K562 (cell line): ENCODE data around the gene ASCL3. TPM values are rescaled to one million over a fixed set of nuclear protein-coding genes. Genes with fewer than 3 reads are reported as not detected.

Source experiments
- MYC ChIP-seq, 2 experiments: fragments of 250-450 bp in 1 of 2; sonication (Bioruptor Pico) in 1 of 2; IDR thresholded peaks; 2 replicates each; pipeline versions ENCODE4 v1.5.1 to v1.6.1; 2012 to 2021; ENCODE audit warnings: low read depth in 2 of 2, borderline replicate concordance in 1 of 2, improper control_type of control experiment in 1 of 2, low read length in 1 of 2, mild to moderate bottlenecking in 1 of 2, moderate library complexity in 1 of 2
- polyA plus RNA-seq, 8 experiments: library from polyadenylated mRNA; depleted of rRNA in 4 of 8; stranded (reverse) in 5 of 8; unstranded in 3 of 8; fragments of >200 nt; fragmentation: Nextera tagmentation in 2 of 8; fragmentation: Illumina TruSeq in 1 of 8; extraction: Ambion mirVana in 2 of 8; extraction: Trizol in 1 of 8; gene quantifications; 2 replicates each; pipeline versions ENCODE4 v1.2.1 to v1.2.3, GENCODE V29; 2011 to 2014; ENCODE audit warnings: inconsistent platforms in 1 of 8, missing spikeins in 1 of 8
- total RNA-seq, 7 experiments: library from RNA; depleted of rRNA in 6 of 7; stranded (reverse); fragments of >200 nt in 6 of 7; fragmentation: Illumina TruSeq in 2 of 7; extraction: Trizol in 2 of 7; gene quantifications; 2 replicates each; pipeline versions ENCODE4 v1.2.1 to v1.2.3, GENCODE V29; 2011 to 2021; ENCODE audit warnings: low replicate concordance in 1 of 7
- TF ChIP-seq, protein P1 (sequence below), 2 experiments: IDR thresholded peaks in 1 of 2; conservative IDR thresholded peaks in 1 of 2; 2 replicates each; pipeline ENCODE4 v1.6.1; 2016; ENCODE audit warnings: low read depth in 2 of 2, mild to moderate bottlenecking in 1 of 2, missing compliant biosample characterization in 1 of 2, missing genetic modification characterization in 1 of 2, moderate library complexity in 1 of 2
- TF ChIP-seq, protein P2 (sequence below): fragments of 250-450 bp; sonication (Bioruptor Pico); IDR thresholded peaks from 2 replicates; pipeline ENCODE4 v1.8.0; 2022; ENCODE audit warnings: moderate library complexity, mild to moderate bottlenecking, inconsistent platforms
- TF ChIP-seq, protein P3 (sequence below): fragments of 450-650 bp; IDR thresholded peaks from 2 replicates; pipeline ENCODE4 v1.6.1; 2016; ENCODE audit warnings: low read depth, mild to moderate bottlenecking, moderate library complexity
- TF ChIP-seq, protein P4 (sequence below), 2 experiments: fragments of 450-650 bp in 1 of 2; sonication (generic) in 1 of 2; formaldehyde crosslinking in 1 of 2; IDR thresholded peaks in 1 of 2; conservative IDR thresholded peaks in 1 of 2; 2 replicates each; pipeline versions ENCODE4 v1.6.1 to v1.8.1; 2016 to 2023; ENCODE audit warnings: mild to moderate bottlenecking in 2 of 2, moderate library complexity in 2 of 2, inconsistent platforms in 1 of 2, missing genetic modification reagents in 1 of 2

Gene ASCL3
- total and polyA plus RNA-seq, 9 of the 15 experiments (the other 6 are each of a cell fraction or from before 2014, with no cell fraction given): not detected

DNA sequence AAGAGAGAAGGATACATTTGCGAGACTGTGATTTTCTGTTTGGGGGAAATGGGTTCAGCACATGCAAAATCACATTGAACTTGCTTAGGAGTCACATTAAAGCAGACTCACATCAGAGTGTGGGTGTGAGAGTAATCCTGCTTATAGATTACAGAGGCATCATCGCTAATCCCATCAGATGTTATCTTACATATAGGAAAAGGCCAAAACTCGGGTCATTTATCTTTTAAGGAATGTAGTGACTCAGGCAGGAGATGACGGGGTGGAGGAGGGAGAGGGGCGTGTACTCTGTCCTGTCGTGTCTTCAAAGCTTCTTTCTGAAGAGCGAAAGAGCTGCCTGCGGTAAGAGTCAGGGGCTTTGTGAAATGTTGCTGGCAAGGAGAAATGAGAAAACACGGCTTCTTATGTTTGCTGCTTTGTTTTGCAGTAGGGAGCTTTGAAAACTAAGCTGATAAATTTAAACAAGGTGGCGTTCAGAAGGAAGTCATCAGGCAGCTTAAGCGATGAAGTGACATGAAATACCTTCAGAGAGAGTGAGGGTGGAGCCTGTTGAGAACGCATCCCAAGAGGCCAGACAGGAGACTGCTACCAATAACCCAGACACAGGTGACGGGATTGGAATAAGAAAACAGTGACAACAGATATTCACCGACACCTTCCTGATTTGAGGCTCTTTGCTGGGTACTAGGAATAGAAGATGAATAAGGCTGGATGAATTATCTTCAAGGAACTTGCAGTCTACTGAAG, 7.9 kb downstream of the ASCL3 start (continued):
- TF ChIP-seq, protein P1, sequence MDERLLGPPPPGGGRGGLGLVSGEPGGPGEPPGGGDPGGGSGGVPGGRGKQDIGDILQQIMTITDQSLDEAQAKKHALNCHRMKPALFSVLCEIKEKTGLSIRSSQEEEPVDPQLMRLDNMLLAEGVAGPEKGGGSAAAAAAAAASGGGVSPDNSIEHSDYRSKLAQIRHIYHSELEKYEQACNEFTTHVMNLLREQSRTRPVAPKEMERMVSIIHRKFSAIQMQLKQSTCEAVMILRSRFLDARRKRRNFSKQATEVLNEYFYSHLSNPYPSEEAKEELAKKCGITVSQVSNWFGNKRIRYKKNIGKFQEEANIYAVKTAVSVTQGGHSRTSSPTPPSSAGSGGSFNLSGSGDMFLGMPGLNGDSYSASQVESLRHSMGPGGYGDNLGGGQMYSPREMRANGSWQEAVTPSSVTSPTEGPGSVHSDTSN (CRISPR knock-in tag; IDR thresholded peaks at IDR 0.05; ENCODE audit: low read depth): no peak
- TF ChIP-seq, protein P1 (tag; conservative IDR thresholded peaks at IDR 0.05; ENCODE audit: low read depth): peak; percentile 29; the same call in 1 of the 2 replicates
- TF ChIP-seq, protein P2, sequence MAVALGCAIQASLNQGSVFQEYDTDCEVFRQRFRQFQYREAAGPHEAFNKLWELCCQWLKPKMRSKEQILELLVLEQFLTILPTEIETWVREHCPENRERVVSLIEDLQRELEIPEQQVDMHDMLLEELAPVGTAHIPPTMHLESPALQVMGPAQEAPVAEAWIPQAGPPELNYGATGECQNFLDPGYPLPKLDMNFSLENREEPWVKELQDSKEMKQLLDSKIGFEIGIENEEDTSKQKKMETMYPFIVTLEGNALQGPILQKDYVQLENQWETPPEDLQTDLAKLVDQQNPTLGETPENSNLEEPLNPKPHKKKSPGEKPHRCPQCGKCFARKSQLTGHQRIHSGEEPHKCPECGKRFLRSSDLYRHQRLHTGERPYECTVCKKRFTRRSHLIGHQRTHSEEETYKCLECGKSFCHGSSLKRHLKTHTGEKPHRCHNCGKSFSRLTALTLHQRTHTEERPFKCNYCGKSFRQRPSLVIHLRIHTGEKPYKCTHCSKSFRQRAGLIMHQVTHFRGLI (CRISPR knock-in tag): no peak
- TF ChIP-seq, protein P3, sequence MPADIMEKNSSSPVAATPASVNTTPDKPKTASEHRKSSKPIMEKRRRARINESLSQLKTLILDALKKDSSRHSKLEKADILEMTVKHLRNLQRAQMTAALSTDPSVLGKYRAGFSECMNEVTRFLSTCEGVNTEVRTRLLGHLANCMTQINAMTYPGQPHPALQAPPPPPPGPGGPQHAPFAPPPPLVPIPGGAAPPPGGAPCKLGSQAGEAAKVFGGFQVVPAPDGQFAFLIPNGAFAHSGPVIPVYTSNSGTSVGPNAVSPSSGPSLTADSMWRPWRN: no peak
- TF ChIP-seq MYC (IDR thresholded peaks at IDR 0.05; ENCODE audit: low read depth, low read length): no peak
- TF ChIP-seq MYC (CRISPR knock-in tag; IDR thresholded peaks at IDR 0.05; ENCODE audit: borderline replicate concordance, low read depth): no peak
- TF ChIP-seq, protein P4, sequence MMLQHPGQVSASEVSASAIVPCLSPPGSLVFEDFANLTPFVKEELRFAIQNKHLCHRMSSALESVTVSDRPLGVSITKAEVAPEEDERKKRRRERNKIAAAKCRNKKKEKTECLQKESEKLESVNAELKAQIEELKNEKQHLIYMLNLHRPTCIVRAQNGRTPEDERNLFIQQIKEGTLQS (IDR thresholded peaks at IDR 0.05): peak; percentile 57; the same call in 1 of the 2 replicates
- TF ChIP-seq, protein P4 (CRISPR knock-in tag; conservative IDR thresholded peaks at IDR 0.05): no peak
